AG20443 (cell line): ENCODE results near the gene TET3.

Source experiments
- DNase-seq: peaks from one replicate; pipeline ENCODE4 v3.0.0; 2012; ENCODE audit warnings: low spot score, mixed read lengths

TET3 gene

DNA sequence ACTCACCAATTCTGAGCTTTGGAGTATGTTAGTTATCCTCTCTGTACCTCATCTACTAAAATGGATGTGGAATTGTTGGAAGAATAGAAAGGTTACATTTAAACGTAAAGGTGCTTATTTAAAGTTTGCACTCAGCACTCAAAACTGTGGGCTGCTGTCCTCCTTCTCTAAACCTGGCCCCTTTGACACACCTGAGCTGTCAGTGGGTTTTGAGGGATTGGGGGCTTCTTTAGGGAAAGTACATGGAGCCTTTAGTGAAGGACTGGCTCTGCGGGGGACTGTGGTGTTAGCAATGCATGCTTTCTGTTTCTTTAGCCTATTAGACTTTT, 47.2 kb downstream of the TET3 start:
- DNase-seq = no peak

- no peak for DNase-seq
Measured at GRCh38 chr2:74033375-74033774, 48.7 kb downstream of the TET3 start.
